Smooth muscle cell (in vitro differentiated cells): ENCODE measurements around the gene RITA1. TPM values are rescaled to one million over a fixed set of nuclear protein-coding genes. Genes with fewer than 3 reads are reported as not detected.

Experiments
- DNase-seq: peaks from one replicate; lab custom pipeline; 2025; ENCODE audit not compliant: unreplicated experiment; lab: John Stamatoyannopoulos, UW
- H2AFZ ChIP-seq: fragments of 200-600 bp; sonication (generic); 2 replicates; pipeline ENCODE4 v1.6.0; 2016; ENCODE audit warnings: antibody characterized with exemption, low read depth, mild to moderate bottlenecking
- H3F3A ChIP-seq: fragments of 200-600 bp; sonication (generic); 2 replicates; pipeline ENCODE4 v1.6.0; 2017; ENCODE audit warnings: antibody characterized with exemption, low read depth
- H3K27ac ChIP-seq: fragments of 200-600 bp; sonication (generic); 2 replicates; pipeline ENCODE4 v1.5.1; 2016; ENCODE audit warnings: low read depth, mild to moderate bottlenecking
- H3K27me3 ChIP-seq: fragments of 200-600 bp; sonication (generic); 2 replicates; pipeline ENCODE4 v1.6.1; 2016; ENCODE audit warnings: low read depth, mild to moderate bottlenecking
- H3K36me3 ChIP-seq: fragments of 200-600 bp; sonication (generic); 2 replicates; pipeline ENCODE4 v1.5.1; 2016; ENCODE audit warnings: low read depth
- H3K4me1 ChIP-seq: fragments of 200-600 bp; sonication (generic); 2 replicates; pipeline ENCODE4 v1.5.1; 2016; ENCODE audit warnings: low read depth
- H3K4me2 ChIP-seq: fragments of 200-600 bp; sonication (generic); 2 replicates; pipeline ENCODE4 v1.6.0; 2016; ENCODE audit warnings: mild to moderate bottlenecking
- H3K4me3 ChIP-seq: fragments of 200-600 bp; sonication (generic); 2 replicates; pipeline ENCODE4 v1.5.1; 2016; ENCODE audit warnings: mild to moderate bottlenecking
- H3K79me2 ChIP-seq: fragments of 200-600 bp; sonication (generic); 2 replicates; pipeline ENCODE4 v1.6.0; 2016; ENCODE audit warnings: low read depth, mild to moderate bottlenecking
- H3K9ac ChIP-seq: fragments of 200-600 bp; sonication (generic); 2 replicates; pipeline ENCODE4 v1.6.0; 2016; ENCODE audit warnings: low read depth
- H3K9me3 ChIP-seq: fragments of 200-600 bp; sonication (generic); replicated peaks from 2 replicates; pipeline ENCODE4 v1.5.1; 2016; ENCODE audit warnings: low read depth
- H4K20me1 ChIP-seq: fragments of 200-600 bp; sonication (generic); 2 replicates; pipeline ENCODE4 v1.6.0; 2016; ENCODE audit warnings: low read depth
- CTCF ChIP-seq: fragments of 200-600 bp; sonication (generic); IDR thresholded peaks from 2 replicates; pipeline ENCODE4 v1.5.1; 2017; ENCODE audit warnings: borderline replicate concordance, mild to moderate bottlenecking, antibody characterized with exemption; ENCODE audit not compliant: insufficient read depth, poor library complexity, severe bottlenecking
- WGBS: methylation state at CpG from one replicate; pipeline ENCODE4 v1.1.7; 2016; ENCODE audit warnings: low lambda C conversion rate; 5-methylcytosine and 5-hydroxymethylcytosine counted together
- polyA plus RNA-seq: library from polyadenylated mRNA; unstranded; fragments of >200 nt; fragmentation: Nextera tagmentation; extraction: Ambion mirVana; gene quantifications from 2 replicates; pipeline ENCODE4 v1.2.1, GENCODE V29; 2016
- total RNA-seq: library from RNA; depleted of rRNA; stranded (reverse); fragments of >200 nt; gene quantifications from 2 replicates; pipeline ENCODE4 v1.2.3, GENCODE V29; 2014

RITA1 gene
- total and polyA plus RNA-seq, 2 experiments from 2014 or later: 9.6 to 12.2 TPM

- Histone ChIP-seq H3K27ac (no peak overlapping the region), H3K36me3 (no peaks in the 10 kb centered on the region), H2AFZ (no peak overlapping the region), H3K9me3 (no peaks in the 10 kb centered on the region), H3K79me2 (no peaks in the 10 kb centered on the region), H3K4me2 (no peak overlapping the region), H3K9ac (no peak overlapping the region), H3K27me3 (no peaks in the 10 kb centered on the region), H3K4me1 (peaks cover 9% of the 10 kb centered on the region), H3F3A (peaks cover 8% of the 10 kb centered on the region), H3K4me3 (no peak overlapping the region), H4K20me1 (no peaks in the 10 kb centered on the region)
- WGBS: 95% methylated on average over 6 of the region's 6 CpGs
- DNase-seq: no peak
- no peak for TF ChIP-seq CTCF
These were observed 25.6 kb downstream of the RITA1 start for GRCh38 chr12:113211160-113211559.

GRCh38 chr12:113214895-113215400, 29.4 kb downstream of the RITA1 start:
- WGBS: 19% methylated on average over 5 of the region's 5 CpGs
- peak; percentile 10 for DNase-seq
- Histone ChIP-seq H3K4me2 (peak overlapping the region; percentile 32), H3K4me3 (no peak overlapping the region), H3K9me3 (no peaks in the 10 kb centered on the region), H3K27me3 (no peaks in the 10 kb centered on the region), H2AFZ (no peak overlapping the region), H3K4me1 (peaks cover 5% of the 10 kb centered on the region), H4K20me1 (no peaks in the 10 kb centered on the region), H3F3A (peaks cover 3% of the 10 kb centered on the region), H3K9ac (no peak overlapping the region), H3K27ac (peak overlapping the region; percentile 75), H3K79me2 (no peaks in the 10 kb centered on the region), H3K36me3 (no peaks in the 10 kb centered on the region)
- no peak for TF ChIP-seq CTCF

GRCh38 chr12:113216027-113216426, 30.5 kb downstream of the RITA1 start:
- H3K4me1 ChIP-seq: peaks cover 5% of the 10 kb centered on the region
- no peak for DNase-seq
- H3K79me2 ChIP-seq: no peaks in the 10 kb centered on the region
- H3K36me3 ChIP-seq: no peaks in the 10 kb centered on the region
- no peak overlapping the region for H3K4me3 ChIP-seq
- WGBS: 71% methylated on average over 2 of the region's 2 CpGs
- H3F3A ChIP-seq: peaks cover 3% of the 10 kb centered on the region
- H3K4me2 ChIP-seq: no peak overlapping the region
- H3K9ac ChIP-seq: no peak overlapping the region
- H3K27ac ChIP-seq: no peak overlapping the region
- no peaks in the 10 kb centered on the region for H3K27me3 ChIP-seq
- H4K20me1 ChIP-seq: no peaks in the 10 kb centered on the region
- no peaks in the 10 kb centered on the region for H3K9me3 ChIP-seq
- no peak overlapping the region for H2AFZ ChIP-seq
- no peak for TF ChIP-seq CTCF

GRCh38 chr12:113220593-113221180, 35.2 kb downstream of the RITA1 start:
- Histone ChIP-seq H3K4me2 (peak overlapping the region; percentile 86), H4K20me1 (no peaks in the 10 kb centered on the region), H3K36me3 (no peaks in the 10 kb centered on the region), H3K4me3 (peak overlapping the region; percentile 54), H3F3A (peaks cover 8% of the 10 kb centered on the region), H2AFZ (peak overlapping the region; percentile 64), H3K9ac (peak overlapping the region; percentile 69), H3K4me1 (peaks cover 8% of the 10 kb centered on the region), H3K27me3 (no peaks in the 10 kb centered on the region), H3K9me3 (no peaks in the 10 kb centered on the region), H3K27ac (peak overlapping the region; percentile 53), H3K79me2 (peaks cover 6% of the 10 kb centered on the region)
- no peak for TF ChIP-seq CTCF
- no peak for DNase-seq
- WGBS: 8% methylated on average over 23 of the region's 23 CpGs
